IPS-18c (cell line): ENCODE results near the gene DPP6.
"Not testable (repeated sequence)": the region's sequence is repeated elsewhere in the genome, so short reads cannot be mapped to it uniquely, and the experiment has no call there.

ENCODE experiments used
- H3K4me3 ChIP-seq: 2 replicates; pipeline ENCODE4 v1.7.0; 2013; ENCODE audit warnings: low read depth, mild to moderate bottlenecking, low read length, moderate library complexity; ENCODE audit not compliant: insufficient read depth
- H3K9me3 ChIP-seq: one replicate; pipeline ENCODE4 v1.6.1; 2013; ENCODE audit warnings: mild to moderate bottlenecking, low read length, moderate library complexity; ENCODE audit not compliant: control insufficient read depth, insufficient read depth

DPP6 gene

DNA sequence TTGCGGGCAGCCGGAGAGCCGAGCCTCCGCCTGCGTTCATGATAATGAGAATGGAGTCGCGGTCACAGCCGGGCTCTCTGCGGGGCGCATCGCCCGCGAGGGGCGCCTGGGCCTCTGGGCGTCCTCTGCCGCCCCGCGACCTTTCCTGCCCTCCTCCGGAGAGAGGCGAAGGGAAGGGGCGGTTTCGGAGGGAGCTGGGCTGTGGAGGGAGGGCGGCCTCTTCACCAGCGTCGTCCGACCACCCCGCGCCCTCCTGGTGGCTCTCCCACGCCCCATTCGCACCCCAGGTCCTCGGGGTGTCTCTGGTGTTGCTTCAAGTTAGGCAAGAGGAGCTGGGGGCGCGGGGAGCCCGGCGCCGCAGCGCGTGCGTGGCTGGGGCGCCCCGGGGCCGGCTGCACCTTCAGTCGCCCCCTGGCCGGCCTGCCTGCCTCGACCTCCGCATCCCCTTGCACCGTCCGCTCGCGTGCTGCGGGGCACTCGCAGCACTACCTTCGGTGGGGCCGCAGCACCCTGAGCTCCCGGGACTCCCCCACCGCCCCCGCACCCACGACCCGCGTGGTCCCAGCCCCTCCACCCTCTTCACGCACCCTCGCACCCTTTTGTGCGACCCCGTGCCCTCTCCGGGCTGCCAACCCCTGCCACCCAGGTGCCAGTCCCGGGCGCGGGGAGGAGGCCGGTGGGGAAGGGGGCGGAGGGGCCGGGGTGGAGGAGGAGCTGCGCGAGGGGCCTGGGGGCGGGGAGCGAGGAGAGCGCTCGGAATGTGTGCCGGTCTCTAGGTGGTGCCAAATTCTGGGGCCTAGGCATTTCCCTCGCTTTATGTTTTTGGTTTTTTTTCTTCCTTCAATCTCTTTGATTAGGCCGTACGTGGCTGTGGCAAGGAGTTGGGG is at the start of gene DPP6:
Gene DPP6, plus strand, starts transcription at position 756 of the 887 bp plus-strand sequence.
- H3K9me3 ChIP-seq, result not testable (repeated sequence)
- H3K4me3 ChIP-seq, result peak within 1 kb of the TSS; percentile 38

GRCh38 chr7:154009423-154009911 is 42.7 kb upstream of the DPP6 start:
- not testable (repeated sequence) for H3K4me3 ChIP-seq, H3K9me3 ChIP-seq

GRCh38 chr7:154010726-154011568 is 41.3 kb upstream of the DPP6 start:
- not testable (repeated sequence) for H3K9me3 ChIP-seq, H3K4me3 ChIP-seq

- not testable (repeated sequence) for H3K4me3 ChIP-seq, H3K9me3 ChIP-seq
These were observed 39.4 kb upstream of the DPP6 start for GRCh38 chr7:154012800-154013199.

DNA sequence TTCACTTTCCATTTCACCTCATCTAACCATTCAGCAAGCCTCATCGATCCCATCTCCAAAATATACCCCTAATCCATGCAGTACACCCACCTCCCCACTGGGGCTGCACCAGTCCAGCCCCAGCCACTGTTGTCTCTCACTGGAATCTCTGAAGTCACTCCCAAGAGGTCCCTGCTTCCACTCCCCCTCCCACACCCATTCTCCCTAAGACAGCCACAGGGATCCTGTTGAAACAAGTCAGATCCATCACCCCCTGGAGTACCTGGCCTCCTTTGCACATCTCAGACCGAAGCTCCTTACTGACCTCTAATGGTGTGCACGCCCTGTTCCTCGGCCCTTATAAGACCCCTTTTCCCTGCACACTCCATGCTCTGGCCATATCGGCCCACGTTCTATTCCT is 36.6 kb upstream of the DPP6 start:
- H3K4me3 ChIP-seq, H3K9me3 ChIP-seq: not testable (repeated sequence)

DNA sequence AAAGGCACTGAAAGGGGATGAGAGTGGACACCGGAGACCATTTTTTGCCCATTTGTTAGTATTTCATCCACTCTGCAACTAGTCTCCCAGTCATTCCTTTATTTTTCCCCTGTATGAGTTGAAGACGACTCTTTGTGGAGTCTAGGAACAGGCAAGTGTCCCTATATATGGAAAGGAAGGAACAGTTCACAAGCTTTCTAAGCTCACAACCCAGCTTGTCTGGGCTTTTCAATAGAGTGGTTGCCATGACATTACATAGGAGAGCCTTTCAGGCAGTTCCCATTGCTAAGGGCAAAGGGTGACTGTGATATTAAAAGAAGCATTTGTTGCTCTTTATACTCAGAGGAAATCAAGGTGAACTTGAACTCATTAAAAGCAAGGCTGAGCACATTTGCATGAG is 33.8 kb upstream of the DPP6 start:
- not testable (repeated sequence) for H3K4me3 ChIP-seq, H3K9me3 ChIP-seq

DNA sequence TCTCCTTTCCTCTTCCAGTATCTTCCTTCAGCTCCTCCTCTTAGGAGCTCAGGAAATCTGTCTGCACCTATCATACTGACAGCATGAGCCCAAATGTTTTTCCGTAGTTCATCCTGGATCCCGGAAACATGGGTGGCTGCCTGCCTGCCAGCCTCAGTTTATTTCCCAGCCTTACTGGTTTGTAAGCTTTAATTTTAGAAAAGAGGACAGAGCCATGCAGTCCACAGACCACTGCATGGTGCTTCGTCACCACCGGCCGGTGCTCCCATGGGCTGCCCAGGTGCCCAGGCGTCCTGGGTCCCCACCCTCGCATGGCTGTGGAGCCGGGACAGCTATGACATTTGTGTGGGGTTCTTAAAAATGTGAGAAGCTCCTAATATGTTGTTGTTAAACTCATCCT is 24.4 kb upstream of the DPP6 start:
- not testable (repeated sequence) for H3K9me3 ChIP-seq, H3K4me3 ChIP-seq

DNA sequence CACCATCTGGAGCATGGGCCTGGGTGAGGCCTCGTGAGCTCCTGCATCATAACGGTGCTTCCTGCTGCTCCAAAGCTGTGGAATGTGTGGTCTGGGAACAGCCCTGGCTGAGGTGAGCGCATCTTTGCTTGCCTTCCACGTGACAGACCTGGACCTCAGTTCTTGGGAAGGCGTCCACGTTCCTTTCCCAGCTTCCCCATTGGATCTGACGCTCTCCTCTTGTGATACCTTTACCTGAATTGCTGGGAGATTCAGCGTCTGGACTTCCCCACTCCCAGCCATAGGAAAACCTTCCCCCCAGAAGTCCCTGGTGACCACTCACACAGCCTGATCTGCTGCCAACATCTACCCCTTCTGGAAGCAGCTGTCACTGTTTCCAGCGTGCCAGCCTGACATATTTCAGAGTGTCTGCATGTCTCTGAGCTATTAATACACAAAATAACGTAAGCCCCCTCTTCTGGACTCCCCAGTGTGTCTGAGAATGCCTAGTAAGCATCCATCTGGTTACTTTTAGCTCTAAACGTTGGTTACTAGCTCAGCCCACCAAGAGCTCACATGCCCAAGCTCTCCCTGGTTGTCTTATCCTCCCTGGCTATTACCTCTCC is 21.6 kb upstream of the DPP6 start:
- not testable (repeated sequence) for H3K4me3 ChIP-seq

DNA sequence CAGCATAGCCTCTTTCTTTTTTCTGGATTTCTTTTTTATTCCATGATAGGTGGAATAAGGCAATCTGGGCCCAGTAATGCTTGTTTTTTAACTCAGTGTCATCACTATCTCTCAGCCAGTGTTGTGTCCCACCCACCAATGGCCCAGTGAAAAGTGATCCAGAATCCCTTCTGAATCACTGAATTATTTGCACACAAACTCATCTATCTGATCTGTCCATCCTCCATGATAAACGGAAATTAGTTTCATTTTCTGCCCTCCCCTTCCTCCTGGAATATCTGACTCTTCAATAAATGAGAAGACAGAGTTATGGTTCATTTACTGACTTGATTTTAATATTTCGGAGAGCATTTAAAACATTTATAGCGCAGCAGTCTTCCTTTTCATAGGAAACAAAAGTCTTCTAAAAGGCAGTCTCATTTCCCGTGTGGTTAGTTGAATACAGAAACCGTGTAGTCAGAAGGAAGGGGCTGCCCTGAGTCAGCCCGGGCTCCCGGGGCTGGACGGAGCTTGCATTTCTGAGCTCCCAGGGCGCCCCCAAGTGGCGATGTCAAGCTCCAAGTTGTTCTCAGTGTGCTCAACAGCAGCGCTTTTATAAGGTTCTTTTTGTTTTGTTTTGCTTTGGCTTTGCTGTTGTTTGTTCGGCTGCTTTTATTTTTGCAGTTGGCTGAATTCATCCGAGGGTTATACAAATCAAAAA is 12.6 kb upstream of the DPP6 start:
- not testable (repeated sequence) for H3K4me3 ChIP-seq, H3K9me3 ChIP-seq

More for the DNA sequence above, 21.6 kb upstream of the DPP6 start:
- not testable (repeated sequence) for H3K9me3 ChIP-seq

GRCh38 chr7:154050394-154050793 is 1.8 kb upstream of the DPP6 start:
- H3K4me3 ChIP-seq, H3K9me3 ChIP-seq: not testable (repeated sequence)

DNA sequence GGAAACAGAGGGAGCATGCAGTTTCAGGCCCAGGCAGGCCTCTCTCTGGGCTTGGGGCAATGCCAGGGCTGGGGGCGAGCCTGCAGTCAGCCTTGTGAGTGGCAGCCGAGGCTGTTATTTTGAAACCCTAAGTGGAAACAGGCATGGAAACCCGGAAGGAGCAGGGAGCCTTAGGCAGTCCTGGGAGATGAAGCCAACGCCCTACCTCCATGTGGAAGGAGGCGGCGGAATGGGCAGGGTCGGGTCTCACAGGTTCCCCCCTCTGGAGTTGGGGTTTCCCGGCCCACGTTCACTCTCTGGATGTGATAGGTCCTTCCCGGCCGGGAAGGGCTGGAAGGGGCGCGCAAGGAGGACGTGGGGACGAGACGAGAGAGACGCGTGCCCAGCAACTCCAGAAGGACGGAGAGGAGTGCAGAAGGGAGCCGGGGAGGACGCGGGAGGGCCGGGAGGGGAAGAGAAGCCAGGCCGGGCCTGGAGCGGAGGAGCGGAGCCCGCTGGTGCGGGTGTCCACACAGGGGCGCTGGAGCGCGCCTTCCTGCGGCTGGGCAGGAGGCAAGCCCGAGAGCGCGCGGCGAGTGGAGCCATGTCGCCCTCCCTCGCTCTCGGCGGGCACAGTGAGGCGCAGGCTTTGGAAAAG is 1.1 kb upstream of the DPP6 start:
- not testable (repeated sequence) for H3K9me3 ChIP-seq
- H3K4me3 ChIP-seq, result peak overlapping the region; percentile 38; the same call in 1 of the 2 replicates

- not testable (repeated sequence) for H3K9me3 ChIP-seq
- peak overlapping the region; percentile 31; the same call in 1 of the 2 replicates for H3K4me3 ChIP-seq
These were observed 493 bp downstream of the DPP6 start for GRCh38 chr7:154052530-154053252.

DNA sequence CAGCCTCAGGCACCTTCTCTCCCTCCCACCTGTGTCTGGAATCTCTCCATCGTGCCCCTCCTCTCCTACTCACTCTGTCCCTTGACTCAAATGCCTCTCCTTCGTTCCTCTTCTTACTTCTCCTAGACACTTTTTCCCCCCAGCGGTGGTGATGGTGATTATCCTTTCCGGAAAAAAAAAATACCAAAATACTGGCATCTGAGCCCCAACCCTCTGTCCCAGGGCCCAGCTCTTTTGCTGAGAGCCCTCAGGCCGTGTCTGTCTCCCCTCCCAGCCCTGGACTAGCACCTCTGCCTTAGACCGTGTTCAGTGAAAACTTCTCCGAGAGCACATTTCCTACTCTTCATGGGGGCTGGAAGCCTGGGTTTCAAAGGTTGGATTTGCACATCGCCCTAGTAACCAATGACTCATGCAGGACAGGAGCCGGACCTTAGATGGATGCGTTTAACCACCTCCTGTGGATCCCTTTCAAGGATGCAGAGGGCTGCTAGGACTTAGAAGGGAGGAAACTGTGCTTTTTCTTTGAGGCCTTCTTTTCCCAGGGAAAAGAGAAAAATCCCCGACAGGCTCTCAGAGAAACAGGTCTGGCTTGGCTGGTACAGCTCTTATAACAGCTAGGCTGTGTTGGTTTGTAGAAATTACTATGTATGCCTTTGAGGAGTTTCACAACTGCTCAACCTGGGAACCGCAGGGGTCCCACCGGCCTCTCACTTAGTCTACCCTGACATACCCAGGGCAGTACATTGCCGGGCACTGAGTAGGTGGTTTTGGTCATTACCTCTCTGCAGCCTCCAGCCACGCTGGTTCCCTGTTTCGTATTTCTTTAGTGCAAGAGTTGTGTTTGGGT is 1.5 kb downstream of the DPP6 start:
- H3K4me3 ChIP-seq, H3K9me3 ChIP-seq: not testable (repeated sequence)

DNA sequence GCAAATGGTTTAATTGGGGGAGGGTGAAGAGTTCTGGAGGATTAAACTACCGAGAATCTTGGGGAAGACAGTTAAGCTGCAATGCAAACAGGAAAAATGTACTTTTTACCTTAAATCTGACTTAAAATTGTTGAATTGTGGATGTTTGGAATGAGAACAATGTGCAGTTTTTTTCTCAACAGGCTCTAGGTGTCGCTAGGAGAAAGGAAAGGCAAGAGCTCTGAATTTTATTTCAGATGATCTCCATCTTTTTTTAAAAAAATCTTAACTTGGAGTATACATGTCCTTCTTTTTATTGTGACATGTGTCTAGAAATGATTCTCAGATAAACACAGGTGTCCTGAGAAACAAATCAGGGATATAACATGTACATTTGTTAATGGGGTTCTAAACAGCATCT is 2.5 kb downstream of the DPP6 start:
- not testable (repeated sequence) for H3K9me3 ChIP-seq, H3K4me3 ChIP-seq

DNA sequence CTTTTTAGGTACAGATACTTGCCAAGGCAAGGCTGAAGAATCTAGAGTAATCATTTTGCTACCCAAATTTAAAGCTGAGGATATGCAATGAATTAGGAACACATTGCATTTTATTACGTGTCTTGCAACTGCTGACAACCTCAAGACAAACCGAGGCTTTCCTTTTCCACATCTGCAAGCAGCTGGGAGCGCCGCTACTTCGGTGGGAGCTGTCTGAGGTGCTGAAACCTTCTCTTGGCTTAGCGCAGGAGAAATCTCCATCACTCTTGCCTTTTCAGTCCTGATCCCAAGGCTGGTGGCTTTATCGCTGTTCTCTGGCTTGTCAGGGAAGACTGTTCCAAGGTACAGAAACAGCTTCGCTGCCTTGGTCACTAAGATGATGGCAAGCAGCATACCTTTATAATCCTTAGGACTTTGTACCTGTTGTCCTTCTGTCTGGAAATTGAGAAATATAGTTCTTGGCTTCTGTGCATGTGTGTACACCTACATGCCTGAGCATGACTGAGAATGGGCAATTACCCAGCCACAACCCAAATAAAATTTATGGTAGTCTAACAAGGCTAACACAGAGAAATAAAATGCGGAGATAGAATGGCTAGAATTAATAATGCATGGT is 3.4 kb downstream of the DPP6 start:
- not testable (repeated sequence) for H3K9me3 ChIP-seq, H3K4me3 ChIP-seq
